LNCAP (cell line): ENCODE data around the gene GNAO1.

Source experiments
- CTCF ChIP-seq: fragments of 450-650 bp; IDR thresholded peaks from 2 replicates; pipeline ENCODE4 v1.5.1; 2017; ENCODE audit warnings: mild to moderate bottlenecking

GNAO1 gene

GRCh38 chr16:56242740-56243139 is 51.5 kb downstream of the GNAO1 start:
- TF ChIP-seq CTCF, result no peak

- no peak for TF ChIP-seq CTCF
Measured at GRCh38 chr16:56244612-56245011, 53.3 kb downstream of the GNAO1 start.

GRCh38 chr16:56245197-56245596 is 53.9 kb downstream of the GNAO1 start:
- TF ChIP-seq CTCF, result no peak

GRCh38 chr16:56246051-56246817 is 54.9 kb downstream of the GNAO1 start:
- TF ChIP-seq CTCF, result no peak

GRCh38 chr16:56247018-56247417 is 55.7 kb downstream of the GNAO1 start:
- TF ChIP-seq CTCF, result no peak

GRCh38 chr16:56247808-56248207 is 56.5 kb downstream of the GNAO1 start:
- TF ChIP-seq CTCF, result no peak

GRCh38 chr16:56252835-56253234 is 61.5 kb downstream of the GNAO1 start:
- no peak for TF ChIP-seq CTCF

- TF ChIP-seq CTCF, result no peak
Measured at GRCh38 chr16:56255904-56256303, 64.6 kb downstream of the GNAO1 start.
